Coronary artery (tissue), 2 donors: ENCODE data around the gene CST8.

Experiments used
- DNase-seq: peaks from one replicate; pipeline ENCODE4 v3.0.0-alpha.2; 2017; ENCODE audit warnings: low spot score
- H3K27ac ChIP-seq, 2 donors: fragments of 200-600 bp; sonication (generic); one replicate each; pipeline ENCODE4 v1.5.1; 2016 to 2019
- H3K4me3 ChIP-seq: fragments of 200-600 bp; sonication (generic); 2 replicates; pipeline ENCODE4 v1.5.1; 2016; ENCODE audit warnings: mild to moderate bottlenecking, moderate library complexity
- CTCF ChIP-seq: fragments of 200-600 bp; sonication (generic); IDR thresholded peaks from one replicate; pipeline ENCODE4 v1.5.1; 2019; ENCODE audit warnings: antibody characterized with exemption

Gene CST8

GRCh38 chr20:23488996-23489395 lies 1.9 kb upstream of the CST8 start:
- no peak overlapping the region for H3K27ac ChIP-seq
- no peak for TF ChIP-seq CTCF
- DNase-seq = no peak
- H3K4me3 ChIP-seq = no peak overlapping the region

DNA sequence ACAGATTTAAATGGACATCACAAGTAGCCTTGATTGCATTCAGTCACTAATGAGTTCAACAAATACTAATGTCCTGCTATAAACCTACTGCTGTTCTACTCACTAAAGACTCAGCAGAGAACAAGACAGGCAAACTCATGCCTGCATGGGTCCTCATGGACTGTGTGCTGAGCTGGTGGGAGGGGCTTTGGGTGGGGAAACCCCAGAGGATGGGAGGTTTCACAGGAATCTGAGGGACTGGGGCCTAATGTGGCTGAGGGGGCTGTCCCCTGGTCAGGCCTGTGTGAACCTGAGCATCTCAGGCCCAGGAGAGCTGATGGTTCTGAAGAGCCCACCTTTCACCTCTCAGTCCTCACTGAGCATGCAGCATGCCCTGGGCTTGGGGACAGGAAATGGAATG lies 1.4 kb downstream of the CST8 start:
- DNase-seq = no peak
- H3K27ac ChIP-seq = no peak overlapping the region
- TF ChIP-seq CTCF = no peak
- no peak overlapping the region for H3K4me3 ChIP-seq

DNA sequence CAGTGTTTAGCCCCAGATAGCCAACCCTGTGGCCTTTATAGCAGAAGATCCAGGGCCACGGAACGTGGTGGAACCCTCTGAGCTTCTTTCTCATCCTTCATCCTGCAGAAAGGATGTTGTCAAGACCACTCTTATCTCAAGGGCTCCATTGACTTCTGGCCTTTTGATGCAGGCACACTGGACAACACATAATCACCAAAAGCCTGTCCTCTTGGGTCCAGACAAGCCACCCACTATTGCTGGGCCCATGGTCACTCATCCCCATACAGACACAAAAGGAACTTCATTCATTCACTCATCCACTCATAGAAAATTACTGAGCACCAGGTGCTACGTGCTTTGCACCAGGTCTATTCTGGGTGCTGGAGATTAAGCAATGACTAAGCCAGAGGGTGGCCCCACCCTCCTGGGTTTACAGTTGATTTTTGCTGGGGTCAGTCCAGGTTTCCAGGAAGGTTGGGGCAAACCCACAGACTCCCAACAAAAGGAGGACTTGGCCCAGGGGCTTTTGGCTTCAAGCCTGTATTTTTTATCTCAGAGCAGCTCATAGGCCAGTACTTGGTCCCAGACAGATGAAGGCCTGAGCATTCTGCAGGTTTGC lies 2.4 kb downstream of the CST8 start:
- TF ChIP-seq CTCF = no peak
- Histone ChIP-seq H3K27ac (no peak overlapping the region), H3K4me3 (no peak overlapping the region)
- DNase-seq = no peak

DNA sequence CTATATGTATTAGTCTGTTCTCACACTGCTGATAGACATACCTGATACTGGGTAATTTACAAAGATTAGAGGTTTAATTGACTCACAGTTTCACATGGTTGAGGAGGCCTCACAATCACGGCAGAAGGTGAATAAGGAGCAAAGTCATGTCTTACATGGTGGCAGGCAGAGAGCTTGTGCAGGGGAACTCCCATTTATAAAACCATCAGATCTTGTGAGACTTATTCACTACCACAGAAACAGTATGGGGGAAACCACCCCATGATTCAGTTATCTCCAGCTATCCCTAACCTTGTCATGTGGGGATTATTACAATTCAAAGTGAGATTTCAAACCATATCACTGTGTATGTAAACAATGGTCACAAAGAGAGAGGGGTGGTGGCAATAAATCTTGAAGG lies 6.6 kb downstream of the CST8 start:
- no peak overlapping the region for H3K4me3 ChIP-seq
- DNase-seq = no peak
- no peak overlapping the region for H3K27ac ChIP-seq
- no peak for TF ChIP-seq CTCF

GRCh38 chr20:23501926-23502325 lies 11.0 kb downstream of the CST8 start:
- no peak overlapping the region for H3K27ac ChIP-seq
- no peak for DNase-seq
- no peak for TF ChIP-seq CTCF
- H3K4me3 ChIP-seq = no peak overlapping the region

DNA sequence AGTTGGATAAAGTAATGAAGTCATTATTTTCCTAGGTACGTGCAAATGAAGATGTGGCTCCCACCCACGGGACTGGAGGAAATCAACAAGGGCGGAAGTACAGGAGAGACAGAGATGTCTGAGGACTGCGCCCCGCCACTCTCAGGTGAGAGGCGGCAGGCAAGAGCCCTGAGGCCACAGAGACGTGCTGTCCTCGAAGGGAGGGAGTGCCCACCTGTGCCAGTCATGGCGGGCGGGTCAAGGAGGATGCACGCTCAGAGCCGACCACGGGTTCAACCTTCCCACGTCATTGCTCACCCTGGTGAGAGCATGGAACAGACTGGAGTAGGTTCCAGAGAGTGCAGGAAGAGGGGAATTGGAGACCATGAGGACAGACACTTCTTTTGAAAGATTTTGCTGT lies 12.7 kb downstream of the CST8 start:
- no peak for TF ChIP-seq CTCF
- H3K27ac ChIP-seq = no peak overlapping the region
- no peak overlapping the region for H3K4me3 ChIP-seq
- no peak for DNase-seq

GRCh38 chr20:23507346-23507745 lies 16.4 kb downstream of the CST8 start:
- DNase-seq = no peak
- TF ChIP-seq CTCF = no peak
- no peak overlapping the region for H3K4me3 ChIP-seq
- H3K27ac ChIP-seq = no peak overlapping the region
